ENCODE data around the gene SNX13.

- no peak for TF ChIP-seq EZH2 (optimal IDR thresholded peaks at IDR 0.05; ENCODE audit: low read depth, low read length)
- no peak for TF ChIP-seq EZH2phosphoT487 (IDR thresholded peaks at IDR 0.05; ENCODE audit: low read length)
Measured at GRCh38 chr7:17829001-17829400, 111.3 kb downstream of the SNX13 start.
